HepG2 (cell line): Measurements from ENCODE around the gene NEU4. TPM values are rescaled to one million over a fixed set of nuclear protein-coding genes. Genes with fewer than 3 reads are reported as not detected.
A peak's percentile ranks its signal among the peaks of the same experiment; 100 is the strongest.

ENCODE experiments used
- ATAC-seq: fragments of 200-7000 bp; cut with Tn5 transposase; 3 replicates; pipeline ENCODE4 v1.9.1; 2020; ENCODE audit warnings: mild to moderate bottlenecking, moderate library complexity
- BruUV-seq: library from RNA; stranded (reverse); fragments of 400-500 nt; replicated peaks from 2 replicates; lab custom pipeline; 2021; lab: Mats Ljungman, UMichigan
- CTCF ChIA-PET: fragments of 300-600 bp; formaldehyde crosslinking; extraction: SDS; loops from one replicate; lab custom pipeline; 2021; ENCODE audit warnings: low total read pairs, inconsistent platforms, low intra/inter-chr PET ratio; lab: Yijun Ruan, JAX
- POLR2A ChIA-PET: fragments of 350-600 bp; sonication (Branson Sonifier 250); formaldehyde crosslinking; loops from one replicate; lab custom pipeline; 2020; ENCODE audit warnings: antibody characterized with exemption, inconsistent platforms; lab: Yijun Ruan, JAX
- DNase-seq: peaks from one replicate; pipeline ENCODE4 v3.0.0-alpha.2; 2015; ENCODE audit warnings: low spot score
- FAIRE-seq: peaks from 3 replicates; lab custom pipeline; 2011; peaks lifted over from hg19 to GRCh38; lab: Jason Lieb, UNC
- H2AFZ ChIP-seq: one replicate; pipeline ENCODE4 v1.6.1; 2011; ENCODE audit warnings: low read length, inconsistent platforms
- H3K27ac ChIP-seq: fragments of 300-600 bp; 3 replicates; pipeline ENCODE4 v1.8.0; 2011; ENCODE audit warnings: mixed run types, mild to moderate bottlenecking, mixed read lengths, low read length, inconsistent platforms; ENCODE audit not compliant: insufficient read depth; ENCODE audit errors: extremely low read length
- H3K27me3 ChIP-seq, 2 experiments: fragments of 200-600 bp in 1 of 2; 2 replicates in 1 of 2; 3 replicates in 1 of 2; pipeline versions ENCODE4 v1.6.0 to v1.8.0; 2011; ENCODE audit warnings: low read length in 2 of 2, mild to moderate bottlenecking in 2 of 2, moderate library complexity in 2 of 2, inconsistent platforms in 1 of 2; ENCODE audit not compliant: insufficient read depth in 2 of 2, control insufficient read depth in 1 of 2
- H3K36me3 ChIP-seq, 2 experiments: fragments of 200-600 bp in 1 of 2; replicated peaks in 1 of 2; 2 replicates in 1 of 2; 3 replicates in 1 of 2; pipeline versions ENCODE4 v1.5.1 to v1.8.0; 2011; ENCODE audit warnings: low read length in 2 of 2, inconsistent platforms in 1 of 2; ENCODE audit not compliant: insufficient read depth in 2 of 2, control insufficient read depth in 1 of 2
- H3K4me1 ChIP-seq: 2 replicates; pipeline ENCODE4 v1.5.1; 2012; ENCODE audit warnings: low read length, inconsistent platforms; ENCODE audit not compliant: insufficient read depth
- H3K4me2 ChIP-seq: 2 replicates; pipeline ENCODE4 v1.6.0; 2011; ENCODE audit warnings: low read depth, low read length, inconsistent platforms
- H3K4me3 ChIP-seq, 3 experiments: fragments of 200-600 bp in 1 of 3; sonication (generic), shearing (Covaris generic) in 1 of 3; replicated peaks in 1 of 3; 2 replicates each; pipeline ENCODE4 v1.5.1; 2011 to 2016; ENCODE audit warnings: low read length in 3 of 3, inconsistent platforms in 2 of 3, low read depth in 2 of 3, mild to moderate bottlenecking in 2 of 3, control low read depth in 1 of 3, mixed read lengths in 1 of 3; ENCODE audit not compliant: insufficient read depth in 1 of 3
- H3K79me2 ChIP-seq: one replicate; pipeline ENCODE4 v1.6.1; 2011; ENCODE audit warnings: low read length, inconsistent platforms; ENCODE audit not compliant: insufficient read depth
- H3K9ac ChIP-seq: 2 replicates; pipeline ENCODE4 v1.6.0; 2011; ENCODE audit warnings: mild to moderate bottlenecking, low read depth, low read length, inconsistent platforms; ENCODE audit not compliant: insufficient read depth
- H3K9me3 ChIP-seq: 2 replicates; pipeline ENCODE4 v1.5.1; 2012; ENCODE audit warnings: mild to moderate bottlenecking, low read length
- H4K20me1 ChIP-seq: 2 replicates; pipeline ENCODE4 v1.6.0; 2011; ENCODE audit warnings: inconsistent platforms, mild to moderate bottlenecking, low read length, moderate library complexity; ENCODE audit not compliant: insufficient read depth
- ATF1 ChIP-seq: IDR thresholded peaks from 2 replicates; pipeline ENCODE4 v1.6.1; 2016; ENCODE audit warnings: mild to moderate bottlenecking, control low read depth
- HDAC1 ChIP-seq: sonication (generic); formaldehyde crosslinking; IDR thresholded peaks from 2 replicates; pipeline ENCODE4 v1.5.1; 2020; ENCODE audit warnings: mild to moderate bottlenecking, missing genetic modification reagents
- JARID2 ChIP-seq: sonication (generic); formaldehyde crosslinking; IDR thresholded peaks from 2 replicates; pipeline ENCODE4 v1.8.1; 2023; ENCODE audit warnings: missing genetic modification reagents, inconsistent platforms; ENCODE audit not compliant: insufficient replicate concordance
- MEIS1 ChIP-seq: sonication (generic); formaldehyde crosslinking; IDR thresholded peaks from 2 replicates; pipeline ENCODE4 v1.9.0; 2021; ENCODE audit warnings: mild to moderate bottlenecking, missing genetic modification reagents, moderate library complexity, borderline replicate concordance
- RBM22 ChIP-seq: fragments of 200-400 bp; formaldehyde crosslinking; optimal IDR thresholded peaks from 2 replicates; pipeline ENCODE3; 2017; ENCODE audit warnings: mild to moderate bottlenecking, low read length, moderate library complexity
- TRAFD1 ChIP-seq: sonication (generic); formaldehyde crosslinking; IDR thresholded peaks from 2 replicates; pipeline ENCODE4 v1.5.1; 2020; ENCODE audit warnings: missing genetic modification reagents, mild to moderate bottlenecking, borderline replicate concordance
- ZFP36L2 ChIP-seq: sonication (generic); formaldehyde crosslinking; IDR thresholded peaks from 2 replicates; pipeline ENCODE4 v1.4.0; 2020; ENCODE audit warnings: missing genetic modification reagents
- ZNF501 ChIP-seq: sonication (generic); formaldehyde crosslinking; IDR thresholded peaks from 2 replicates; pipeline ENCODE4 v1.5.1; 2020; ENCODE audit warnings: mild to moderate bottlenecking, moderate library complexity, missing genetic modification reagents
- WGBS: methylation state at CpG from one replicate; pipeline ENCODE4 v1.1.6; 2017; ENCODE audit warnings: low lambda C conversion rate; 5-methylcytosine and 5-hydroxymethylcytosine counted together
- in situ Hi-C: cut with HindIII; loops from 2 replicates; pipeline ENCODE4 v1.10.0; 2017; ENCODE audit warnings: low pct_unique_long_range_greater_than_20kb; ENCODE audit not compliant: extremely low pct_ligation_motif_present
- intact Hi-C: fragments of 100-400 bp; cut with micrococcal nuclease; formaldehyde crosslinking; loops from one replicate; pipeline ENCODE4 v1.10.0; 2022; ENCODE audit not compliant: unreplicated experiment
- polyA plus RNA-seq, 8 experiments: library from polyadenylated mRNA; depleted of rRNA in 3 of 8; stranded (reverse) in 7 of 8; unstranded in 1 of 8; fragments of >200 nt; fragmentation: Illumina TruSeq in 4 of 8; extraction: Trizol in 4 of 8; gene quantifications; 2 replicates each; pipeline versions ENCODE4 v1.2.1 to v1.2.3, GENCODE V29; 2011 to 2016; ENCODE audit warnings: low read depth in 4 of 8, missing spikeins in 1 of 8, mixed read lengths in 1 of 8; ENCODE audit not compliant: insufficient read depth in 1 of 8
- total RNA-seq, 5 experiments: library from RNA; depleted of rRNA; stranded (reverse); fragments of >200 nt; fragmentation: Illumina TruSeq; extraction: Trizol; gene quantifications; 2 replicates each; pipeline ENCODE4 v1.2.3, GENCODE V29; 2016; ENCODE audit warnings: low read depth in 1 of 5
- TF ChIP-seq, protein P1 (sequence below): sonication (generic); formaldehyde crosslinking; IDR thresholded peaks from 2 replicates; pipeline ENCODE4 v1.4.0; 2020; ENCODE audit warnings: missing genetic modification reagents
- TF ChIP-seq, protein P2 (sequence below): IDR thresholded peaks from 2 replicates; pipeline ENCODE4 v1.6.1; 2018; ENCODE audit warnings: missing genetic modification reagents
- TF ChIP-seq, protein P3 (sequence below): sonication (generic); formaldehyde crosslinking; IDR thresholded peaks from 2 replicates; pipeline ENCODE4 v1.5.0; 2020; ENCODE audit warnings: mild to moderate bottlenecking, missing genetic modification reagents, borderline replicate concordance

NEU4 gene
- total and polyA plus RNA-seq, 2 of the 13 experiments (the other 11 are each of a cell fraction or from before 2014, with no cell fraction given), result 53.5 to 107 TPM

DNA sequence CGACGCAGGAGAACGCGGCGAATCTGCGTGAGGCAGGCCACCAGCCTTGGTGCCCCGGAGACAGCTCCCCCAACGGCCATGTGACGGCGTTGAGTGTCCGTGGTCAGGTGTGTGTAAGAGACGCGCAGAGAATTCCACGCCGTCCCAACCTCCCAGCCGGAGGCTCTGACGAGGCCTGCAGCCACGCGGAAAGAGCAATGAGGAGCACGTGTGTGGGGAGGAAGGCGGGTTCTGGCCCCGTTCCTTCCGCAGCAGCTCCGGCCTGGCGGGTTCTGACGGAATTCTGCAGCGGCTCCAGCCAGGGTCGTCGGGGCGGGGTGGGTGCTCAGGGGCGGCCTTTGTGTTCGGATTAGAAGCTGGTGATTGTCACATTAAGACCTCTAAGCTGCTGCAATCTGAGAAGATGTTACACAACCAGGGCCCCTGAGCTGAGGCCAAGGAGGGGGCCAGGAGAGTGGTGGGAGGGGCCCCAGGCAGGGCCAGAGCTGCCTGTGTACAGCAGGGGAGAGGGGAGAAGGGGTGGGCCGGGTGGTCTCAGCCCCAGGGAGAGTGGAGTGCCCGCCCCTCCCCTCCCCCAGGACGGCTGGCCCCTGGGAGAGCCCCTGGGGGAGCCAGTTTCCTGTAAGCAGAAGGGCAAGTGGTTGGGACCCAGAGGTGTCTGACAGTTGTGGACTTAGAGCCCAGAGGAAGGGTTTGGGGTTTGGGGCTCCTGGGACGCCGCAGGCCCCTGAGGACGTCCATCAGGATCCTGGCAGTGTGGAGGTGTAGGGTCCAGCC lies 37.5 kb upstream of the NEU4 start:
- BruUV-seq, result no TSS peak
- Histone ChIP-seq H3K9ac (peak overlapping the region; percentile 92), H3K27me3 (no peaks in the 10 kb centered on the region; a peak in 1 of 5 replicates), H3K4me3 (peak overlapping the region; percentile 67 to 82 (median 76)), H3K4me2 (peak overlapping the region; percentile 85), H2AFZ (no peak overlapping the region), H3K79me2 (peaks cover 24% of the 10 kb centered on the region), H3K4me1 (peaks cover 65% of the 10 kb centered on the region), H3K27ac (peak overlapping the region; percentile 92), H3K36me3 (no peaks in the 10 kb centered on the region; a peak in 1 of 5 replicates), H4K20me1 (no peaks in the 10 kb centered on the region), H3K9me3 (no peaks in the 10 kb centered on the region)
- CTCF ChIA-PET, result no interaction called here
- POLR2A ChIA-PET, result interaction anchor here (0.9 to 8.9 kb wide), 25 partner anchors 7 to 162 kb away, joined by 3 to 218 read pairs (median 5); partner anchors contain the start of genes D2HGDH, DTYMK, ING5 and NEU4
- in situ Hi-C loops, result loop anchor here (5.0 kb wide), 1 partner anchor 36 kb away; the partner anchor contains the start of gene NEU4
- FAIRE-seq, result no peak
- intact Hi-C loops, result loop anchor here (2.0 kb wide), 2 partner anchors 37 to 47 kb away; partner anchors contain the start of gene NEU4
- ATAC-seq, result peak; percentile 8
- DNase-seq, result peak; percentile 83
- under 1% methylated on average over 16 of the region's 38 CpGs for WGBS
- TF ChIP-seq ZFP36L2 (CRISPR knock-in tag), result no peak
- peak; percentile 76; the same call in 1 of the 2 replicates for TF ChIP-seq TRAFD1 (CRISPR knock-in tag)
- TF ChIP-seq, protein P1, sequence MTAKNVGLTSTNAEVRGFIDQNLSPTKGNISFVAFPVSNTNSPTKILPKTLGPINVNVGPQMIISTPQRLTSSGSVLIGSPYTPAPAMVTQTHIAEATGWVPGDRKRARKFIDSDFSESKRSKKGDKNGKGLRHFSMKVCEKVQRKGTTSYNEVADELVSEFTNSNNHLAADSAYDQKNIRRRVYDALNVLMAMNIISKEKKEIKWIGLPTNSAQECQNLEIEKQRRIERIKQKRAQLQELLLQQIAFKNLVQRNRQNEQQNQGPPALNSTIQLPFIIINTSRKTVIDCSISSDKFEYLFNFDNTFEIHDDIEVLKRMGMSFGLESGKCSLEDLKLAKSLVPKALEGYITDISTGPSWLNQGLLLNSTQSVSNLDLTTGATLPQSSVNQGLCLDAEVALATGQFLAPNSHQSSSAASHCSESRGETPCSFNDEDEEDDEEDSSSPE (CRISPR knock-in tag), result peak; percentile 92
- TF ChIP-seq, protein P2, sequence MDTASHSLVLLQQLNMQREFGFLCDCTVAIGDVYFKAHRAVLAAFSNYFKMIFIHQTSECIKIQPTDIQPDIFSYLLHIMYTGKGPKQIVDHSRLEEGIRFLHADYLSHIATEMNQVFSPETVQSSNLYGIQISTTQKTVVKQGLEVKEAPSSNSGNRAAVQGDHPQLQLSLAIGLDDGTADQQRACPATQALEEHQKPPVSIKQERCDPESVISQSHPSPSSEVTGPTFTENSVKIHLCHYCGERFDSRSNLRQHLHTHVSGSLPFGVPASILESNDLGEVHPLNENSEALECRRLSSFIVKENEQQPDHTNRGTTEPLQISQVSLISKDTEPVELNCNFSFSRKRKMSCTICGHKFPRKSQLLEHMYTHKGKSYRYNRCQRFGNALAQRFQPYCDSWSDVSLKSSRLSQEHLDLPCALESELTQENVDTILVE (CRISPR knock-in tag), result peak; percentile 17; the same call in 1 of the 2 replicates
- TF ChIP-seq JARID2 (CRISPR knock-in tag), result no peak
- TF ChIP-seq, protein P3, sequence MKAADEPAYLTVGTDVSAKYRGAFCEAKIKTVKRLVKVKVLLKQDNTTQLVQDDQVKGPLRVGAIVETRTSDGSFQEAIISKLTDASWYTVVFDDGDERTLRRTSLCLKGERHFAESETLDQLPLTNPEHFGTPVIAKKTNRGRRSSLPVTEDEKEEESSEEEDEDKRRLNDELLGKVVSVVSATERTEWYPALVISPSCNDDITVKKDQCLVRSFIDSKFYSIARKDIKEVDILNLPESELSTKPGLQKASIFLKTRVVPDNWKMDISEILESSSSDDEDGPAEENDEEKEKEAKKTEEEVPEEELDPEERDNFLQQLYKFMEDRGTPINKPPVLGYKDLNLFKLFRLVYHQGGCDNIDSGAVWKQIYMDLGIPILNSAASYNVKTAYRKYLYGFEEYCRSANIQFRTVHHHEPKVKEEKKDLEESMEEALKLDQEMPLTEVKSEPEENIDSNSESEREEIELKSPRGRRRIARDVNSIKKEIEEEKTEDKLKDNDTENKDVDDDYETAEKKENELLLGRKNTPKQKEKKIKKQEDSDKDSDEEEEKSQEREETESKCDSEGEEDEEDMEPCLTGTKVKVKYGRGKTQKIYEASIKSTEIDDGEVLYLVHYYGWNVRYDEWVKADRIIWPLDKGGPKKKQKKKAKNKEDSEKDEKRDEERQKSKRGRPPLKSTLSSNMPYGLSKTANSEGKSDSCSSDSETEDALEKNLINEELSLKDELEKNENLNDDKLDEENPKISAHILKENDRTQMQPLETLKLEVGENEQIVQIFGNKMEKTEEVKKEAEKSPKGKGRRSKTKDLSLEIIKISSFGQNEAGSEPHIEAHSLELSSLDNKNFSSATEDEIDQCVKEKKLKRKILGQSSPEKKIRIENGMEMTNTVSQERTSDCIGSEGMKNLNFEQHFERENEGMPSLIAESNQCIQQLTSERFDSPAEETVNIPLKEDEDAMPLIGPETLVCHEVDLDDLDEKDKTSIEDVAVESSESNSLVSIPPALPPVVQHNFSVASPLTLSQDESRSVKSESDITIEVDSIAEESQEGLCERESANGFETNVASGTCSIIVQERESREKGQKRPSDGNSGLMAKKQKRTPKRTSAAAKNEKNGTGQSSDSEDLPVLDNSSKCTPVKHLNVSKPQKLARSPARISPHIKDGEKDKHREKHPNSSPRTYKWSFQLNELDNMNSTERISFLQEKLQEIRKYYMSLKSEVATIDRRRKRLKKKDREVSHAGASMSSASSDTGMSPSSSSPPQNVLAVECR (CRISPR knock-in tag), result peak; percentile 66; the same call in 1 of the 2 replicates
- TF ChIP-seq ATF1 (CRISPR knock-in tag), result no peak
- TF ChIP-seq ZNF501 (CRISPR knock-in tag), result peak; percentile 33; the same call in 1 of the 2 replicates
- TF ChIP-seq MEIS1 (CRISPR knock-in tag), result no peak; the same call in none of the 2 replicates
- TF ChIP-seq RBM22, result peak; percentile 51
- no peak for TF ChIP-seq HDAC1 (CRISPR knock-in tag)
